Nephron (organoid): Measurements from ENCODE around the gene BCO2.
"Not testable (repeated sequence)": the region's sequence is repeated elsewhere in the genome, so short reads cannot be mapped to it uniquely, and the experiment has no call there.

Experiments used
- H3K27ac Mint-ChIP-seq, 3 experiments: 2 replicates each; pipeline ENCODE4 v1.8.0; 2020; ENCODE audit warnings: mixed read lengths in 3 of 3, mild to moderate bottlenecking in 2 of 3, moderate library complexity in 1 of 3
- H3K27me3 Mint-ChIP-seq: 2 replicates; pipeline ENCODE4 v1.8.0; 2021; ENCODE audit warnings: low read depth, mild to moderate bottlenecking, moderate library complexity, mixed read lengths
- H3K36me3 Mint-ChIP-seq: 2 replicates; pipeline ENCODE4 v1.8.0; 2020; ENCODE audit warnings: low read depth, mixed read lengths
- H3K4me1 Mint-ChIP-seq: 2 replicates; pipeline ENCODE4 v1.8.0; 2020; ENCODE audit warnings: mixed read lengths
- H3K4me3 Mint-ChIP-seq, 3 experiments: 2 replicates each; pipeline ENCODE4 v1.8.0; 2020; ENCODE audit warnings: mild to moderate bottlenecking in 3 of 3, mixed read lengths in 3 of 3, moderate library complexity in 2 of 3
- H3K9me3 Mint-ChIP-seq: 2 replicates; pipeline ENCODE4 v1.8.0; 2020; ENCODE audit warnings: mixed read lengths
- CTCF ChIP-seq, 3 experiments: fragments of 200-600 bp; sonication (generic); IDR thresholded peaks; one replicate each; pipeline ENCODE4 v1.5.0; 2021; ENCODE audit warnings: antibody characterized with exemption in 3 of 3; ENCODE audit not compliant: unreplicated experiment in 3 of 3

Gene BCO2

GRCh38 chr11:112196519-112197087 lies 21.3 kb downstream of the BCO2 start:
- Mint-ChIP-seq H3K4me1 (no peaks in the 10 kb centered on the region), H3K27ac (no peak overlapping the region), H3K27me3 (no peaks in the 10 kb centered on the region), H3K4me3 (no peak overlapping the region), H3K9me3 (no peaks in the 10 kb centered on the region), H3K36me3 (no peaks in the 10 kb centered on the region)
- TF ChIP-seq CTCF (IDR thresholded peaks at IDR 0.05; ENCODE audit: unreplicated experiment in 3 of 3) = no peak

DNA sequence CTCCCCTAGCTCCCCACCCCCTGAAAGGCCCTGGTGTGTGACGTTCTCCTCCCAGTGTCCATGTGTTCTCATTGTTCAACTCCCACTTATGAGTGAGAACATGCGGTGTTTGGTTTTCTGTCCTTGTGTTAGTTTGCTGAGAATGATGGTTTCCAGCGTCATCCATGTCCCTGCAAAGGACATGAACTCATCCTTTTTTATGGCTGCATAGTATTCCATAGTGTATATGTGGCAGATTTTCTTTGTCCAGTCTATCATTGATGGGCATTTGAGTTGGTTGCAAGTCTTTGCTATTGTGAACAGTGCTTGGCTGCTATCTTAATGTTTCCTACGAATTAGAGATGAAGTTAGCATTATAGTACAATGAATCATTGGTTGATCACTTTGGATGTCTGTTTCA lies 23.8 kb downstream of the BCO2 start:
- not testable (repeated sequence) for H3K4me1 Mint-ChIP-seq, H3K36me3 Mint-ChIP-seq, H3K4me3 Mint-ChIP-seq, H3K9me3 Mint-ChIP-seq, H3K27me3 Mint-ChIP-seq, H3K27ac Mint-ChIP-seq

DNA sequence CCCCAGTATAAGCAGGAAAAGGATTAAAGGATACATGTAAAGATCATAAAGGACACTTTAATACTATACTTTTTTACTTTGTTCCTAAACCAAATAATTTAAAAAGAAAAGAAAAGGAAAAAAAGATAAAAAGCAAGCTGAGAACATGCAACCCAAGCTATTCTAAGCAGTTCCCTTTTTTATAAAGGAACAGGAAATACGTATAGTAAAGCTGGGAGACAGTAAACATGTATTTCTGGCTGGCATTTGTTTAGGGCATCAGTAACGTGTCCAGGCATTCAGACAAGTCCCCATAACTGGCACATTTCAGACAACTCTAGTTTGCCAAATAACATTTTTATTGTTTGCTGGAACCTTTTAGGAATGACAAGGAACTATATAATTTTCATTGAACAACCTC lies 24.9 kb downstream of the BCO2 start:
- Mint-ChIP-seq H3K4me1 (no peaks in the 10 kb centered on the region), H3K9me3 (no peaks in the 10 kb centered on the region), H3K4me3 (no peak overlapping the region), H3K27ac (no peak overlapping the region), H3K36me3 (no peaks in the 10 kb centered on the region), H3K27me3 (no peaks in the 10 kb centered on the region)
- TF ChIP-seq CTCF (IDR thresholded peaks at IDR 0.05; ENCODE audit: unreplicated experiment in 3 of 3) = no peak

- H3K4me1 Mint-ChIP-seq = no peaks in the 10 kb centered on the region
- peaks cover 4% of the 10 kb centered on the region for H3K36me3 Mint-ChIP-seq
- no peak overlapping the region for H3K27ac Mint-ChIP-seq
- H3K27me3 Mint-ChIP-seq = no peaks in the 10 kb centered on the region
- TF ChIP-seq CTCF (IDR thresholded peaks at IDR 0.05; ENCODE audit: unreplicated experiment in 3 of 3) = no peak
- peaks cover 5% of the 10 kb centered on the region for H3K9me3 Mint-ChIP-seq
- no peak overlapping the region for H3K4me3 Mint-ChIP-seq
Observed at GRCh38 chr11:112206071-112206470, 30.8 kb downstream of the BCO2 start.

DNA sequence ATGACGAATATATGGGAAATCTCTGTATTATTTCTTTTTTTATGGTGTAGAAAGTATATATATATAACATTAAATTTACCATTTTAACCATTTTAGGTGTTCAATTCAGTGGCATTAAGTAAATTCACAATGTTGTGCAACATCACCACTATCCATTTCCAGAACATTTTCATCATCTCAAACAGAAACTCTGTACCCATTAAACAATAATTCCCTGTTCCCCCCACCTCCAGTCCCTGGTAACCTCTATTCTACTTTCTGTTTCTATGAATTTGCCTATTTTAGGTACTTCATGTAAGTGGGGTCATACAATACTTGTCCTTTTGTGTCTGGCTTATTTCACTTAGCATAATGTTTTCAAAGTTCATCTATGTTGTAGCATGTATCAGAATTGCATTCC lies 35.6 kb downstream of the BCO2 start:
- no peak for TF ChIP-seq CTCF (IDR thresholded peaks at IDR 0.05; ENCODE audit: unreplicated experiment in 3 of 3)
- no peak overlapping the region for H3K4me3 Mint-ChIP-seq
- peaks cover 4% of the 10 kb centered on the region for H3K36me3 Mint-ChIP-seq
- peaks cover 5% of the 10 kb centered on the region for H3K9me3 Mint-ChIP-seq
- H3K4me1 Mint-ChIP-seq = no peaks in the 10 kb centered on the region
- H3K27me3 Mint-ChIP-seq = no peaks in the 10 kb centered on the region
- no peak overlapping the region for H3K27ac Mint-ChIP-seq

DNA sequence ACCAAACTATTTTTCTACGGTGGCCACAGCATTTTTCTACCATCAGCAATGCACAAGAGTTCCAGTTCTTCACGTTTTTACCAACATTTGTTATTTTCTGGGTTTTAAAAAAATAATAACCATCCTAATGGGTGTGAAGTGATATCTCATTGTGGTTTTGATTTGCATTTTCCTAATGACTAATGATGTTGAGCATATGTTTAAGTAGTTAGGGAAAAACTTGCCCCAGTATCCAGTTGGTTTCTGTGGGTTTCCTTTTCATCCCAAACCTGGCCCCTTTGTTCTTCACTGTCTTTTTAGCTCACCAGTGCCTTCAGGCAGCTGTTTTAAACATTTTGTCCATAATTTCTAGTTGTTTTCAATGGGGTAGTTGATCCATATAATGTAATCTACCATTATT lies 36.2 kb downstream of the BCO2 start:
- Mint-ChIP-seq H3K36me3 (peaks cover 4% of the 10 kb centered on the region), H3K27ac (no peak overlapping the region), H3K9me3 (peaks cover 4% of the 10 kb centered on the region), H3K4me3 (no peak overlapping the region), H3K27me3 (peaks cover 4% of the 10 kb centered on the region), H3K4me1 (no peaks in the 10 kb centered on the region)
- no peak for TF ChIP-seq CTCF (IDR thresholded peaks at IDR 0.05; ENCODE audit: unreplicated experiment in 3 of 3)
